Spleen (tissue), 13 donors: ENCODE results near the gene NFKBIE. TPM values are rescaled to one million over a fixed set of nuclear protein-coding genes. Genes with fewer than 3 reads are reported as not detected.
"Not testable (repeated sequence)": the region's sequence is repeated elsewhere in the genome, so short reads cannot be mapped to it uniquely, and the experiment has no call there.

ENCODE experiments used
- DNase-seq: peaks from one replicate; pipeline ENCODE4 v3.0.0-alpha.2; 2020
- H3K27ac ChIP-seq, 8 donors: fragments of 200-600 bp; sonication (generic) in 7 of 8; 1 replicate in 4 of 8; 2 replicates in 4 of 8; pipeline versions ENCODE4 v1.5.0 to v1.8.0; 2016 to 2021; ENCODE audit warnings: inconsistent platforms in 4 of 8, mild to moderate bottlenecking in 4 of 8, moderate library complexity in 1 of 8
- H3K27me3 ChIP-seq, 7 donors: fragments of 200-600 bp; sonication (generic) in 6 of 7; replicated peaks in 1 of 7; 1 replicate in 4 of 7; 2 replicates in 3 of 7; pipeline versions ENCODE4 v1.5.0 to v1.8.0; 2016 to 2021; ENCODE audit warnings: inconsistent platforms in 3 of 7, mild to moderate bottlenecking in 1 of 7
- H3K36me3 ChIP-seq, 6 donors: fragments of 200-600 bp; sonication (generic) in 5 of 6; 1 replicate in 4 of 6; 2 replicates in 2 of 6; pipeline versions ENCODE4 v1.5.0 to v1.8.0; 2016 to 2021; ENCODE audit warnings: inconsistent platforms in 2 of 6
- H3K4me1 ChIP-seq, 6 donors: fragments of 200-600 bp; sonication (generic) in 5 of 6; 1 replicate in 3 of 6; 2 replicates in 3 of 6; pipeline versions ENCODE4 v1.5.0 to v1.8.0; 2016 to 2021; ENCODE audit warnings: inconsistent platforms in 3 of 6
- H3K4me3 ChIP-seq, 8 donors: fragments of 200-600 bp; sonication (generic) in 7 of 8; 1 replicate in 4 of 8; 2 replicates in 4 of 8; pipeline versions ENCODE4 v1.5.0 to v1.8.0; 2016 to 2021; ENCODE audit warnings: inconsistent platforms in 4 of 8, mild to moderate bottlenecking in 4 of 8, moderate library complexity in 2 of 8
- H3K9me3 ChIP-seq, 8 donors: fragments of 200-600 bp; sonication (generic) in 7 of 8; 1 replicate in 4 of 8; 2 replicates in 4 of 8; pipeline versions ENCODE4 v1.5.0 to v1.8.0; 2016 to 2021; ENCODE audit warnings: inconsistent platforms in 4 of 8
- POLR2A ChIP-seq, 3 donors: fragments of 450-650 bp; IDR thresholded peaks; one replicate each; pipeline ENCODE4 v1.5.1; 2017; ENCODE audit warnings: antibody characterized with exemption in 3 of 3, mild to moderate bottlenecking in 1 of 3
- POLR2AphosphoS5 ChIP-seq, 3 donors: sonication (generic); formaldehyde crosslinking; IDR thresholded peaks; one replicate each; pipeline ENCODE4 v1.5.1; 2017; ENCODE audit warnings: antibody characterized with exemption in 3 of 3
- WGBS, 5 donors: extraction: QIAGEN DNeasy Blood & Tissue Kit in 3 of 5; methylation state at CpG; one replicate each; pipeline versions ENCODE4 v1.1.5 to v1.1.7; 2013 to 2018; 5-methylcytosine and 5-hydroxymethylcytosine counted together
- intact Hi-C: fragments of 100-400 bp; cut with DNase I; formaldehyde crosslinking; loops from one replicate; pipeline ENCODE4 v1.15.0; 2023; ENCODE audit warnings: low total_unique reads
- long read RNA-seq, 2 donors: transcript quantifications; one replicate each; lab custom pipeline, GENCODE V29; 2026
- polyA plus RNA-seq, 3 donors: library from polyadenylated mRNA; stranded (reverse); fragments of 200-250 nt; gene quantifications; one replicate each; pipeline ENCODE4 v1.2.1, GENCODE V29; 2013
- total RNA-seq, 7 donors: library from RNA; depleted of rRNA in 3 of 7; stranded (reverse); fragments of >200 nt in 3 of 7; fragmentation: NEBNext Ultra II Directional in 4 of 7; extraction: Animal tissue kit (Norgen Biotek cat#: 25700) in 4 of 7; gene quantifications; one replicate each; pipeline versions ENCODE4 v1.1.0 to v1.2.1, GENCODE V29; 2016 to 2021
- TF ChIP-seq, protein P1 (sequence below), 11 experiments: fragments of 200-600 bp in 7 of 11; fragments of 450-650 bp in 4 of 11; sonication (generic) in 4 of 11; IDR thresholded peaks in 8 of 11; conservative IDR thresholded peaks in 3 of 11; 1 replicate in 7 of 11; 2 replicates in 4 of 11; pipeline versions ENCODE4 v1.4.0 to v1.8.0; 2016 to 2021; ENCODE audit warnings: antibody characterized with exemption in 11 of 11, inconsistent platforms in 4 of 11, mild to moderate bottlenecking in 1 of 11
- donor health status: healthy with polysubstance abuse.
- donor health status: DM: no; HTN: no; CAD: no; lungs with moderate emphysema.
- donor health status: DM: no; HTN: no; CAD: no.
- donor health status: Bipolar disorder and iron deficiency.
- donor health status: healthy.
- donor health status: DM: no; HTN: no; CAD: no.
- donor health status: DM: yes; HTN: yes; CAD: no.

NFKBIE gene
- total RNA-seq (10 to 100 TPM; 32.2 to 89.7 (median 60.7) TPM), polyA plus RNA-seq (10 to 100 TPM; 41.3 to 49.8 (median 42.3) TPM)
- long read RNA-seq, donor 1, transcript NFKBIE-201 (6 exons, 2,581 nt) = major isoform, 7 of 7 reads
- long read RNA-seq, donor 1, partial matches to known transcripts = 0 of 7 reads
- long read RNA-seq, donor 1, other reads (novel, unspliced or antisense) = 0 of 7 reads
- long read RNA-seq, donor 2, transcript NFKBIE-201 (6 exons, 2,581 nt) = major isoform, 9 of 9 reads
- long read RNA-seq, donor 2, partial matches to known transcripts = 0 of 9 reads
- long read RNA-seq, donor 2, other reads (novel, unspliced or antisense) = 0 of 9 reads

DNA sequence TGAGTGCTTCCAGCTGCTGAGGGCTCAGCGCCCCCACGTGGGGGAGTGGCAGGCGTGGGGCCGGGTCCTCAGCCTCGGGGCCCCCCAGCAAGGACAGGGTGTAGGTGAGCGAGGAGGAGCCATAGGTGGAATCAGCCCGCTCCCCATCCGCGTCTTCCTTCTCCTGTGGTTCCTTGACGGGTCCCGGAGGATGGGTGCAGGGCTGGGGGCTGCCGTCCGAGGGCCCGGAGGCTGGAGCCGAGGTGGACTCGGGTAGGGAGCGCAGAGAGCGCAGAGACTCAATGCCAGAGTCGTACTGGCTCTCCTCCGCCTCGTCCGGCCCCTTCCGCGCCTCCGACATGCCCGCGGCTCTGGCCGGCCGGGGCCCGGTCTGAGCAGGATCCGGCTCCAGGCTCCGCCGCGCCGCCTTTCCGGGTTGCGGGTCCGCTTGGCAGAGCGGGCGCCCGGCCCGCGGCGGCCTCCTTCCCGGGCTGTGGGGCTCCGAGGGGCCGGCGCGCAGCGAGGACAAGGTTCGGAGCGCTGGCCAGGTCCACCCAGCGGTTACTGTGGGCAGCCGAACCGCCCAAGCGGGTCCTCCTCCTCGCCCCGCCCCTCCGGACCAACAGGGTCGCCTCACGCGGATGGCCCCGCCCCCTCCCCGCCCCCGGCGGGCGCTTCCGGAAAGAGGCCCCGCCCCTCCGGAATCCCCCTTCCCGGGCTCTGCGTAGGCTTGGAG, at the start of gene NFKBIE:
TSS of gene NFKBIE (minus strand) at position 545 of the 715 bp plus-strand sequence. CDS start at position 340, 205 bp downstream.
- peak; percentile 96 for DNase-seq
- Histone ChIP-seq H3K4me1 (peaks cover 27 to 89% (median 69%) of the 10 kb centered on the region in 6 donors), H3K36me3 (peaks cover 2 to 27% (median 14%) of the 10 kb centered on the region in 6 donors), H3K9me3 (no peaks in the 10 kb centered on the region), H3K27me3 (peaks cover 0 to 21% (median 3%) of the 10 kb centered on the region in 7 donors), H3K4me3 (peak within 1 kb of the TSS; percentile 90 to 98 (median 94)), H3K27ac (peak within 1 kb of the TSS; percentile 94 to 98 (median 96))
- 0 to 1% (median 1%) methylated on average over 39 to 72 of the region's 72 CpGs for WGBS, 5 donors
- intact Hi-C loops = no loop called here
- TF ChIP-seq POLR2AphosphoS5 (IDR thresholded peaks at IDR 0.05) = peak; percentile 87 to 92 (median 89)
- TF ChIP-seq, protein P1, sequence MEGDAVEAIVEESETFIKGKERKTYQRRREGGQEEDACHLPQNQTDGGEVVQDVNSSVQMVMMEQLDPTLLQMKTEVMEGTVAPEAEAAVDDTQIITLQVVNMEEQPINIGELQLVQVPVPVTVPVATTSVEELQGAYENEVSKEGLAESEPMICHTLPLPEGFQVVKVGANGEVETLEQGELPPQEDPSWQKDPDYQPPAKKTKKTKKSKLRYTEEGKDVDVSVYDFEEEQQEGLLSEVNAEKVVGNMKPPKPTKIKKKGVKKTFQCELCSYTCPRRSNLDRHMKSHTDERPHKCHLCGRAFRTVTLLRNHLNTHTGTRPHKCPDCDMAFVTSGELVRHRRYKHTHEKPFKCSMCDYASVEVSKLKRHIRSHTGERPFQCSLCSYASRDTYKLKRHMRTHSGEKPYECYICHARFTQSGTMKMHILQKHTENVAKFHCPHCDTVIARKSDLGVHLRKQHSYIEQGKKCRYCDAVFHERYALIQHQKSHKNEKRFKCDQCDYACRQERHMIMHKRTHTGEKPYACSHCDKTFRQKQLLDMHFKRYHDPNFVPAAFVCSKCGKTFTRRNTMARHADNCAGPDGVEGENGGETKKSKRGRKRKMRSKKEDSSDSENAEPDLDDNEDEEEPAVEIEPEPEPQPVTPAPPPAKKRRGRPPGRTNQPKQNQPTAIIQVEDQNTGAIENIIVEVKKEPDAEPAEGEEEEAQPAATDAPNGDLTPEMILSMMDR (IDR thresholded peaks at IDR 0.05 in 8 of 11, conservative IDR thresholded peaks at IDR 0.05 in 3 of 11) = peak in 7 of 11 experiments; percentile 5 to 52 (median 24)
- TF ChIP-seq POLR2A (IDR thresholded peaks at IDR 0.05) = peak in 1 of 3 donors; percentile 79

DNA sequence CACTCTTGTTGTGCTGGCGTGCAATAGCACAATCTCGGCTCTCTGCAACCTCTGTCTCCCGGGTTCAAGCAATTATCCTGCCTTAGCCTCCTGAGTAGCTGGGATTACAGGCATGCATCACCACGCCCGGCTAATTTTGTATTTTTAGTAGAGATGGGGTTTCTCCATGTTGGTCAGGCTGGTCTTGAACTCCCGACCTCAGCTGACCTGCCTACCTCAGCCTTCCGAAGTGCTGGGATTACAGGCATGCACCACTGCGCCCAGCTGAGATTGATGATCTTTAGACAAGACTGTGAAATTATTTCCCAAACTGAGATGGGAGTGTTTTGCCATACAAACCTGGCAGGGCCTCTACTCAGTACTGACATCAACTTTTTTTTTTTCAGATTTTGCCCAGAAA, 49.3 kb upstream of the NFKBIE start:
- H3K9me3 ChIP-seq, DNase-seq, intact Hi-C loops, H3K4me3 ChIP-seq, H3K27ac ChIP-seq: not testable (repeated sequence)
- 93 to 98% (median 93%) methylated on average over 8 of the region's 8 CpGs for WGBS, 5 donors
- Histone ChIP-seq H3K27me3 (peaks cover 0 to 22% (median 0%) of the 10 kb centered on the region in 7 donors), H3K4me1 (peaks cover 6 to 21% (median 15%) of the 10 kb centered on the region in 6 donors), H3K36me3 (peaks cover 0 to 23% (median 21%) of the 10 kb centered on the region in 6 donors)
- TF ChIP-seq, protein P1 (IDR thresholded peaks at IDR 0.05 in 8 of 11, conservative IDR thresholded peaks at IDR 0.05 in 3 of 11) = peak in 1 of 11 experiments; percentile 19

GRCh38 chr6:44312901-44313788, 47.8 kb upstream of the NFKBIE start, which contains the start of gene AARS2:
Gene AARS2 (minus strand): TSS chr6:44313347. CDS start chr6:44313323, 24 bp downstream.
- H3K36me3 ChIP-seq = peaks cover 0 to 38% (median 36%) of the 10 kb centered on the region in 6 donors
- peaks cover 6 to 21% (median 15%) of the 10 kb centered on the region in 6 donors for H3K4me1 ChIP-seq
- TF ChIP-seq POLR2AphosphoS5 (IDR thresholded peaks at IDR 0.05) (peak; percentile 92 to 93 (median 93)), POLR2A (IDR thresholded peaks at IDR 0.05) (peak in 2 of 3 donors; percentile 62)
- TF ChIP-seq, protein P1 (IDR thresholded peaks at IDR 0.05 in 8 of 11, conservative IDR thresholded peaks at IDR 0.05 in 3 of 11) = peak; percentile 78 to 99 (median 98)
- H3K4me3 ChIP-seq = peak within 1 kb of the TSS; percentile 63 to 98 (median 88)
- H3K27ac ChIP-seq = peak within 1 kb of the TSS; percentile 84 to 92 (median 88)
- no peaks in the 10 kb centered on the region for H3K9me3 ChIP-seq
- intact Hi-C loops = no loop called here
- H3K27me3 ChIP-seq = peaks cover 0 to 7% (median 0%) of the 10 kb centered on the region in 7 donors
- peak; percentile 96 for DNase-seq
- 2 to 5% (median 3%) methylated on average over 30 to 52 of the region's 52 CpGs for WGBS, 5 donors
